H9 (cell line): Measurements from ENCODE around the gene XPO1. TPM values are rescaled to one million over a fixed set of nuclear protein-coding genes. Genes with fewer than 3 reads are reported as not detected.

Source experiments
- DNase-seq: peaks from one replicate; pipeline ENCODE4 v3.0.0-alpha.2; 2017
- H2AFZ ChIP-seq: one replicate; pipeline ENCODE4 v1.6.1; 2013; ENCODE audit warnings: mild to moderate bottlenecking, low read length, control low read depth, moderate library complexity
- H2AK5ac ChIP-seq: 2 replicates; pipeline ENCODE4 v1.6.1; 2013; ENCODE audit warnings: low read length, control low read depth, mixed read lengths; ENCODE audit not compliant: insufficient read length
- H2BK120ac ChIP-seq: one replicate; pipeline ENCODE4 v1.6.1; 2013; ENCODE audit warnings: low read depth, mild to moderate bottlenecking, low read length, control low read depth, inconsistent platforms; ENCODE audit not compliant: poor library complexity, severe bottlenecking
- H2BK12ac ChIP-seq: 2 replicates; pipeline ENCODE4 v1.6.1; 2013; ENCODE audit warnings: low read length, control low read depth, mixed read lengths, low read depth; ENCODE audit not compliant: insufficient read length
- H2BK15ac ChIP-seq: 2 replicates; pipeline ENCODE4 v1.6.1; 2013; ENCODE audit warnings: low read depth, low read length, control low read depth
- H2BK20ac ChIP-seq: one replicate; pipeline ENCODE4 v1.6.1; 2013; ENCODE audit warnings: low read depth, mild to moderate bottlenecking, low read length, control low read depth, inconsistent platforms; ENCODE audit not compliant: poor library complexity, severe bottlenecking
- H2BK5ac ChIP-seq: 2 replicates; pipeline ENCODE4 v1.6.1; 2013; ENCODE audit warnings: low read length, control low read depth, mixed read lengths; ENCODE audit not compliant: insufficient read length
- H3K14ac ChIP-seq: 2 replicates; pipeline ENCODE4 v1.6.1; 2013; ENCODE audit warnings: low read length, control low read depth; ENCODE audit not compliant: insufficient read depth
- H3K18ac ChIP-seq: 2 replicates; pipeline ENCODE4 v1.6.1; 2013; ENCODE audit warnings: low read depth, mild to moderate bottlenecking, mixed read lengths, low read length, control low read depth; ENCODE audit not compliant: insufficient read length
- H3K23ac ChIP-seq: 2 replicates; pipeline ENCODE4 v1.6.1; 2013; ENCODE audit warnings: low read length, control low read depth, mixed read lengths, low read depth; ENCODE audit not compliant: insufficient read length
- H3K23me2 ChIP-seq: 2 replicates; pipeline ENCODE4 v1.6.1; 2013; ENCODE audit warnings: low read depth, mild to moderate bottlenecking, mixed read lengths, low read length, control low read depth; ENCODE audit not compliant: insufficient read length, poor library complexity, severe bottlenecking
- H3K27ac ChIP-seq: 2 replicates; pipeline ENCODE4 v1.5.1; 2013; ENCODE audit warnings: low read length, control low read depth, mixed read lengths, low read depth; ENCODE audit not compliant: insufficient read length
- H3K27me3 ChIP-seq: 2 replicates; pipeline ENCODE4 v1.6.1; 2013; ENCODE audit warnings: low read length, control low read depth, inconsistent platforms; ENCODE audit not compliant: insufficient read depth
- H3K4ac ChIP-seq: 2 replicates; pipeline ENCODE4 v1.6.1; 2013; ENCODE audit warnings: low read depth, mild to moderate bottlenecking, control low read depth, inconsistent platforms, low read length, moderate library complexity
- H3K4me1 ChIP-seq: 2 replicates; pipeline ENCODE4 v1.6.1; 2013; ENCODE audit warnings: low read length, control low read depth, inconsistent platforms; ENCODE audit not compliant: insufficient read depth
- H3K4me2 ChIP-seq: 2 replicates; pipeline ENCODE4 v1.6.1; 2013; ENCODE audit warnings: low read length, control low read depth, mixed read lengths; ENCODE audit not compliant: insufficient read length, insufficient read depth
- H3K56ac ChIP-seq: 2 replicates; pipeline ENCODE4 v1.6.1; 2013; ENCODE audit warnings: low read depth, mild to moderate bottlenecking, mixed read lengths, low read length, control low read depth; ENCODE audit not compliant: insufficient read length
- H3K79me1 ChIP-seq: 2 replicates; pipeline ENCODE4 v1.6.1; 2013; ENCODE audit warnings: low read depth, mild to moderate bottlenecking, moderate library complexity, low read length, control low read depth, inconsistent platforms; ENCODE audit not compliant: insufficient read depth, poor library complexity, severe bottlenecking
- H3K79me2 ChIP-seq: 2 replicates; pipeline ENCODE4 v1.6.1; 2013; ENCODE audit warnings: low read length, control low read depth, inconsistent platforms; ENCODE audit not compliant: insufficient read depth
- H3K9ac ChIP-seq: 2 replicates; pipeline ENCODE4 v1.6.1; 2013; ENCODE audit warnings: low read length, control low read depth, mixed read lengths; ENCODE audit not compliant: insufficient read length; ENCODE audit errors: extremely low read depth
- H3K9me3 ChIP-seq: one replicate; pipeline ENCODE4 v1.6.1; 2013; ENCODE audit warnings: low read depth, low read length, inconsistent platforms; ENCODE audit not compliant: control insufficient read depth
- H3T11ph ChIP-seq: one replicate; pipeline ENCODE4 v1.6.1; 2013; ENCODE audit warnings: mild to moderate bottlenecking, low read length, control low read depth, inconsistent platforms
- H4K20me1 ChIP-seq: one replicate; pipeline ENCODE4 v1.6.1; 2013; ENCODE audit not compliant: control insufficient read depth, insufficient read length, insufficient read depth
- H4K5ac ChIP-seq: 2 replicates; pipeline ENCODE4 v1.6.1; 2013; ENCODE audit warnings: low read depth, mild to moderate bottlenecking, mixed read lengths, low read length, control low read depth; ENCODE audit not compliant: insufficient read length
- H4K8ac ChIP-seq: replicated peaks from 2 replicates; pipeline ENCODE4 v1.6.1; 2013; ENCODE audit warnings: low read length, control low read depth, mixed read lengths, low read depth; ENCODE audit not compliant: insufficient read length
- H4K91ac ChIP-seq: 2 replicates; pipeline ENCODE4 v1.6.1; 2013; ENCODE audit warnings: low read depth, mild to moderate bottlenecking, moderate library complexity, mixed read lengths, low read length, control low read depth; ENCODE audit not compliant: insufficient read length
- H3K27ac Mint-ChIP-seq, 3 experiments: 2 replicates in 2 of 3; 3 replicates in 1 of 3; pipeline ENCODE4 v1.8.0; 2020 to 2021; ENCODE audit warnings: mixed read lengths in 3 of 3, mild to moderate bottlenecking in 1 of 3, moderate library complexity in 1 of 3
- H3K27me3 Mint-ChIP-seq: 2 replicates; pipeline ENCODE4 v1.8.0; 2021; ENCODE audit warnings: low read depth, mild to moderate bottlenecking, moderate library complexity, mixed read lengths
- H3K36me3 Mint-ChIP-seq, 3 experiments: 2 replicates in 2 of 3; 3 replicates in 1 of 3; pipeline ENCODE4 v1.8.0; 2020 to 2021; ENCODE audit warnings: low read depth in 3 of 3, mixed read lengths in 3 of 3; ENCODE audit not compliant: insufficient read depth in 1 of 3
- H3K4me1 Mint-ChIP-seq, 2 experiments: 2 replicates each; pipeline ENCODE4 v1.8.0; 2020; ENCODE audit warnings: mixed read lengths in 2 of 2
- H3K4me3 Mint-ChIP-seq, 2 experiments: 2 replicates in 1 of 2; 3 replicates in 1 of 2; pipeline ENCODE4 v1.8.0; 2020 to 2021; ENCODE audit warnings: mild to moderate bottlenecking in 2 of 2, mixed read lengths in 2 of 2, moderate library complexity in 1 of 2
- H3K9me3 Mint-ChIP-seq, 2 experiments: 2 replicates in 1 of 2; 3 replicates in 1 of 2; pipeline ENCODE4 v1.8.0; 2020; ENCODE audit warnings: mild to moderate bottlenecking in 2 of 2, mixed read lengths in 2 of 2, moderate library complexity in 1 of 2
- CTCF ChIP-seq: fragments of 200-600 bp; sonication (generic); conservative IDR thresholded peaks from 3 replicates; pipeline ENCODE4 v1.8.0; 2021; ENCODE audit warnings: antibody characterized with exemption, mild to moderate bottlenecking
- WGBS: extraction: QIAGEN DNeasy Blood & Tissue Kit; methylation state at CpG from one replicate; pipeline ENCODE4 v1.1.7; 2013; ENCODE audit warnings: missing lambda C conversion rate, low lambda C conversion rate, mixed read lengths; ENCODE audit not compliant: insufficient read length; ENCODE audit errors: extremely low coverage; 5-methylcytosine and 5-hydroxymethylcytosine counted together
- total RNA-seq: library from RNA; stranded (reverse); gene quantifications from 2 replicates; pipeline ENCODE4 v1.2.1, GENCODE V29; 2021

XPO1 gene
- total RNA-seq, 1 experiment from 2014 or later, result 320 TPM

GRCh38 chr2:61554604-61555003, 16.4 kb upstream of the XPO1 start:
- no peak overlapping the region for H2AK5ac ChIP-seq
- no peak overlapping the region for H2AFZ ChIP-seq
- H4K5ac ChIP-seq, result no peak overlapping the region
- no peak overlapping the region for H2BK12ac ChIP-seq
- no peaks in the 10 kb centered on the region for H3K79me1 ChIP-seq
- H3K14ac ChIP-seq, result no peak overlapping the region
- H2BK15ac ChIP-seq, result no peak overlapping the region
- H3K9me3 ChIP-seq, result no peaks in the 10 kb centered on the region
- H3K9ac ChIP-seq, result no peak overlapping the region
- peaks cover 6% of the 10 kb centered on the region for H3K4me1 ChIP-seq
- H4K8ac ChIP-seq, result no peak overlapping the region
- Mint-ChIP-seq H3K4me1 (peaks cover 19% of the 10 kb centered on the region in 2 experiments), H3K27ac (peak overlapping the region in 1 of 3 experiments; percentile 32; a peak in 1 of 7 replicates), H3K4me3 (no peak overlapping the region), H3K36me3 (no peaks in the 10 kb centered on the region; a peak in 1 of 7 replicates), H3K9me3 (no peaks in the 10 kb centered on the region), H3K27me3 (no peaks in the 10 kb centered on the region)
- no peak overlapping the region for H2BK120ac ChIP-seq
- no peak for DNase-seq
- H2BK5ac ChIP-seq, result no peak overlapping the region
- H4K20me1 ChIP-seq, result no peaks in the 10 kb centered on the region
- no peak overlapping the region for H3K27ac ChIP-seq
- no peaks in the 10 kb centered on the region for H3K23me2 ChIP-seq
- no peak overlapping the region for H3K23ac ChIP-seq
- no peaks in the 10 kb centered on the region for H3K79me2 ChIP-seq
- H3K4me2 ChIP-seq, result no peak overlapping the region
- H3K18ac ChIP-seq, result no peak overlapping the region
- no peak overlapping the region for H3T11ph ChIP-seq
- no peak for TF ChIP-seq CTCF
- no peak overlapping the region for H3K56ac ChIP-seq
- no peak overlapping the region for H3K4ac ChIP-seq
- no CpG with 5 or more reads among the region's 1 CpG for WGBS
- no peak overlapping the region for H2BK20ac ChIP-seq
- H3K27me3 ChIP-seq, result no peaks in the 10 kb centered on the region
- no peak overlapping the region for H4K91ac ChIP-seq
